Pons (tissue), 1 donor: ENCODE measurements around the gene PRDM16.

ENCODE experiments used
- DNase-seq: peaks from one replicate; pipeline ENCODE4 v3.0.0-alpha.2; 2016; ENCODE audit warnings: low spot score

Gene PRDM16

GRCh38 chr1:3244025-3244926, 175.3 kb downstream of the PRDM16 start:
- no peak for DNase-seq

- no peak for DNase-seq
These were observed 175.9 kb downstream of the PRDM16 start for GRCh38 chr1:3244927-3245315.

- DNase-seq = no peak
These were observed 176.3 kb downstream of the PRDM16 start for GRCh38 chr1:3245344-3245743.

- DNase-seq = no peak
These were observed 176.8 kb downstream of the PRDM16 start for GRCh38 chr1:3245768-3246167.

- DNase-seq = no peak
These were observed 177.2 kb downstream of the PRDM16 start for GRCh38 chr1:3246251-3246650.

GRCh38 chr1:3247521-3248121, 178.6 kb downstream of the PRDM16 start:
- no peak for DNase-seq

- DNase-seq = no peak
These were observed 179.4 kb downstream of the PRDM16 start for GRCh38 chr1:3248155-3249141.

GRCh38 chr1:3249231-3249630, 180.2 kb downstream of the PRDM16 start:
- no peak for DNase-seq

GRCh38 chr1:3249631-3250501, 180.9 kb downstream of the PRDM16 start:
- peak; percentile 1 for DNase-seq

GRCh38 chr1:3250624-3251023, 181.6 kb downstream of the PRDM16 start:
- no peak for DNase-seq

GRCh38 chr1:3251099-3251806, 182.2 kb downstream of the PRDM16 start:
- no peak for DNase-seq

- DNase-seq = no peak
These were observed 182.9 kb downstream of the PRDM16 start for GRCh38 chr1:3251807-3252428.

- no peak for DNase-seq
These were observed 186.7 kb downstream of the PRDM16 start for GRCh38 chr1:3255680-3256079.

- DNase-seq = no peak
These were observed 188.8 kb downstream of the PRDM16 start for GRCh38 chr1:3257788-3258187.

GRCh38 chr1:3258386-3259003, 189.5 kb downstream of the PRDM16 start:
- no peak for DNase-seq

GRCh38 chr1:3259020-3259419, 190.0 kb downstream of the PRDM16 start:
- no peak for DNase-seq

- no peak for DNase-seq
These were observed 192.3 kb downstream of the PRDM16 start for GRCh38 chr1:3261007-3261968.

- DNase-seq = no peak
These were observed 193.1 kb downstream of the PRDM16 start for GRCh38 chr1:3261969-3262579.
